Transverse colon (tissue), 4 donors: Measurements from ENCODE around the gene PSTK. TPM values are rescaled to one million over a fixed set of nuclear protein-coding genes. Genes with fewer than 3 reads are reported as not detected.

Experiments
- DNase-seq: peaks from one replicate; pipeline ENCODE4 v3.0.0-alpha.2; 2019
- H3K27ac ChIP-seq, 4 donors: fragments of 200-600 bp; sonication (generic); 2 replicates each; pipeline ENCODE4 v1.5.1; 2016 to 2018; ENCODE audit warnings: inconsistent platforms in 4 of 4
- H3K27me3 ChIP-seq: fragments of 200-600 bp; sonication (generic); 2 replicates; pipeline ENCODE4 v1.5.1; 2017; ENCODE audit warnings: inconsistent platforms
- H3K36me3 ChIP-seq, 4 donors: fragments of 200-600 bp; sonication (generic); 2 replicates each; pipeline ENCODE4 v1.5.1; 2017 to 2019; ENCODE audit warnings: inconsistent platforms in 4 of 4
- H3K4me1 ChIP-seq, 4 donors: fragments of 200-600 bp; sonication (generic); 2 replicates each; pipeline ENCODE4 v1.5.1; 2017 to 2020; ENCODE audit warnings: inconsistent platforms in 4 of 4
- H3K4me3 ChIP-seq, 4 donors: fragments of 200-600 bp; sonication (generic); 1 replicate in 1 of 4; 2 replicates in 3 of 4; pipeline versions ENCODE4 v1.5.1 to v1.6.1; 2017 to 2019; ENCODE audit warnings: inconsistent platforms in 4 of 4
- H3K9me3 ChIP-seq, 2 donors: fragments of 200-600 bp; sonication (generic); 2 replicates each; pipeline ENCODE4 v1.5.1; 2017 to 2019; ENCODE audit warnings: inconsistent platforms in 2 of 2
- EP300 ChIP-seq: sonication (generic); formaldehyde crosslinking; IDR thresholded peaks from one replicate; pipeline ENCODE4 v1.6.1; 2017; ENCODE audit warnings: antibody characterized with exemption, low read depth
- POLR2A ChIP-seq: fragments of 450-650 bp; IDR thresholded peaks from one replicate; pipeline ENCODE4 v1.6.1; 2016; ENCODE audit warnings: antibody characterized with exemption, mild to moderate bottlenecking, moderate library complexity
- POLR2AphosphoS5 ChIP-seq, 3 donors: sonication (generic); formaldehyde crosslinking; IDR thresholded peaks; one replicate each; pipeline ENCODE4 v1.6.1; 2016; ENCODE audit warnings: antibody characterized with exemption in 3 of 3
- WGBS, 2 donors: methylation state at CpG; one replicate each; pipeline ENCODE4 v1.1.5; 2018; ENCODE audit warnings: low coverage in 1 of 2; 5-methylcytosine and 5-hydroxymethylcytosine counted together
- in situ Hi-C, 4 donors: fragments of 200-750 bp; cut with MboI; loops; one replicate each; pipeline versions ENCODE4 v1.15.0 to v1.15.1; 2017; ENCODE audit warnings: low sequenced_read_pairs in 3 of 4, low pct_ligation_motif_present in 1 of 4, low pct_unique_long_range_greater_than_20kb in 1 of 4
- intact Hi-C: fragments of 100-400 bp; cut with DNase I; formaldehyde crosslinking; loops from one replicate; pipeline ENCODE4 v1.15.1; 2023; ENCODE audit warnings: low total_unique reads
- total RNA-seq, 4 donors: library from RNA; depleted of rRNA; stranded (reverse); fragments of >200 nt; gene quantifications; one replicate each; pipeline ENCODE4 v1.1.0, GENCODE V29; 2016
- TF ChIP-seq, protein P1 (sequence below), 5 experiments: fragments of 200-600 bp in 3 of 5; fragments of 450-650 bp in 2 of 5; sonication (generic) in 3 of 5; IDR thresholded peaks; 1 replicate in 2 of 5; 2 replicates in 3 of 5; pipeline ENCODE4 v1.5.1; 2016 to 2017; ENCODE audit warnings: antibody characterized with exemption in 5 of 5, inconsistent platforms in 3 of 5, mild to moderate bottlenecking in 2 of 5, moderate library complexity in 1 of 5

Gene PSTK
- total RNA-seq, 4 donors from 2014 or later = 2.5 to 2.9 TPM; not detected in 2

DNA sequence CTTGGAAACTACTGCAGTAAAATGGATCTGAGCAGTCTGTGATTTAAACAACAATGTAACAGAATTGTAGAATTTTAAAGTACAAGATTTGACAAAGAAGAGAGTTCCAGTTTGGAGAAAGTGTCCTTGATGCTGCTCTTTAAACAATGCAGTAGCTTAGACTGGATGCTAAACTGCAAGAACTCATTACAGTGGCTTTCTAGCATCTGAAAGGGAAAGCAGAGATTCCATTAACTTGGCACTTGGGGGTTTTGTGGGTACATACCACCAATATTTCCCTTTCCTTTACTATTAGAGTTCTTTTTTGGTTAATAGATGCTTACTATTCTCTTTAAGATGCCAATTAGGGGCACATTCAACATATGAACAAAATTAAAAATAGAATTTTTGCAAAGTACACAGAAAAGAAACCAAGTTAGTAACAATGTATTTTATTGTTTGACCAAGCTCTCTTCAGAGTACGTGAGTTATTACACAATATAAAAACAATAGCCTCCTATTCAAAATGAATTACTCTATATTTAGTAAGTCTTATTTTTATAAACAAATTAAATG, 11.9 kb downstream of the PSTK start:
- in situ Hi-C loops = no loop called here
- Histone ChIP-seq H3K9me3 (no peaks in the 10 kb centered on the region), H3K4me3 (no peak overlapping the region), H3K36me3 (peaks cover 0 to 22% (median 10%) of the 10 kb centered on the region in 4 donors), H3K27me3 (no peaks in the 10 kb centered on the region), H3K4me1 (no peaks in the 10 kb centered on the region), H3K27ac (no peak overlapping the region)
- no peak for DNase-seq
- TF ChIP-seq, protein P1, sequence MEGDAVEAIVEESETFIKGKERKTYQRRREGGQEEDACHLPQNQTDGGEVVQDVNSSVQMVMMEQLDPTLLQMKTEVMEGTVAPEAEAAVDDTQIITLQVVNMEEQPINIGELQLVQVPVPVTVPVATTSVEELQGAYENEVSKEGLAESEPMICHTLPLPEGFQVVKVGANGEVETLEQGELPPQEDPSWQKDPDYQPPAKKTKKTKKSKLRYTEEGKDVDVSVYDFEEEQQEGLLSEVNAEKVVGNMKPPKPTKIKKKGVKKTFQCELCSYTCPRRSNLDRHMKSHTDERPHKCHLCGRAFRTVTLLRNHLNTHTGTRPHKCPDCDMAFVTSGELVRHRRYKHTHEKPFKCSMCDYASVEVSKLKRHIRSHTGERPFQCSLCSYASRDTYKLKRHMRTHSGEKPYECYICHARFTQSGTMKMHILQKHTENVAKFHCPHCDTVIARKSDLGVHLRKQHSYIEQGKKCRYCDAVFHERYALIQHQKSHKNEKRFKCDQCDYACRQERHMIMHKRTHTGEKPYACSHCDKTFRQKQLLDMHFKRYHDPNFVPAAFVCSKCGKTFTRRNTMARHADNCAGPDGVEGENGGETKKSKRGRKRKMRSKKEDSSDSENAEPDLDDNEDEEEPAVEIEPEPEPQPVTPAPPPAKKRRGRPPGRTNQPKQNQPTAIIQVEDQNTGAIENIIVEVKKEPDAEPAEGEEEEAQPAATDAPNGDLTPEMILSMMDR (IDR thresholded peaks at IDR 0.05) = no peak
- no peak for TF ChIP-seq POLR2AphosphoS5 (IDR thresholded peaks at IDR 0.05)
- TF ChIP-seq POLR2A = no peak
- no peak for TF ChIP-seq EP300
- intact Hi-C loops = no loop called here
- WGBS, 2 donors = 45 to 81% methylated on average over 1 of the region's 1 CpG

- no peak overlapping the region for H3K27ac ChIP-seq
- no peak overlapping the region for H3K4me3 ChIP-seq
- peaks cover 0 to 4% (median 2%) of the 10 kb centered on the region in 4 donors for H3K4me1 ChIP-seq
- 92 to 100% methylated on average over 2 to 6 of the region's 6 CpGs for WGBS, 2 donors
- no peak for DNase-seq
- H3K27me3 ChIP-seq = no peaks in the 10 kb centered on the region
- TF ChIP-seq, protein P1 (IDR thresholded peaks at IDR 0.05) = no peak
- TF ChIP-seq EP300 (no peak), POLR2A (no peak), POLR2AphosphoS5 (IDR thresholded peaks at IDR 0.05) (no peak)
- in situ Hi-C loops = no loop called here
- no peaks in the 10 kb centered on the region for H3K9me3 ChIP-seq
- intact Hi-C loops = no loop called here
- H3K36me3 ChIP-seq = peaks cover 0 to 24% (median 10%) of the 10 kb centered on the region in 4 donors
Measured at GRCh38 chr10:122993797-122994336, 13.7 kb downstream of the PSTK start.

GRCh38 chr10:122995936-122996335, 15.7 kb downstream of the PSTK start:
- Histone ChIP-seq H3K36me3 (peaks cover 0 to 24% (median 10%) of the 10 kb centered on the region in 4 donors), H3K27ac (no peak overlapping the region), H3K27me3 (no peaks in the 10 kb centered on the region), H3K4me3 (no peak overlapping the region), H3K4me1 (peaks cover 0 to 17% (median 13%) of the 10 kb centered on the region in 4 donors), H3K9me3 (no peaks in the 10 kb centered on the region)
- in situ Hi-C loops (no loop called here), intact Hi-C loops (no loop called here)
- TF ChIP-seq POLR2A = no peak
- TF ChIP-seq, protein P1 (IDR thresholded peaks at IDR 0.05) = no peak
- TF ChIP-seq POLR2AphosphoS5 (IDR thresholded peaks at IDR 0.05) = no peak
- TF ChIP-seq EP300 = no peak
- WGBS, 2 donors = 78 to 88% methylated on average over 4 of the region's 4 CpGs
- DNase-seq = no peak

DNA sequence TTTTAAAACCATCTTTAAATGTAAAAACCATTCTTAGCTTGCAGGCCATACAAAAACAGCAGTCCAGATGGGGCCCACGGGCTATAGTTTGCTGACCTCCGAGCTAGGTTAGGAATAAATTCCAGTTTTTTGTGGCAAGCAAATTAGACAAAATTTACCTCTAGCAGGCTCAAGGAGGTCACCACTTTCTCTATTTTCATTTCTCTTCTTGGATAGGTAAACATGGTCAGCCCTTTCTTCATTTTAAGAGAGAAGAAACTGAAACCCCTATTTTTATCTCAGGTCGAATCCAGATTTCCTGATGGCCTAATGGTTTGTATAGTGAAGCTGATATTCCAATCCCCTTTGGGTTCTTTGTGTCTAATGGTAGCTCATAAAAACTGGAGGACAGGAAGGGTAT, 17.7 kb downstream of the PSTK start:
- no peak for TF ChIP-seq EP300
- no peak for TF ChIP-seq POLR2A
- TF ChIP-seq, protein P1 (IDR thresholded peaks at IDR 0.05) = no peak
- no peak for TF ChIP-seq POLR2AphosphoS5 (IDR thresholded peaks at IDR 0.05)
- Histone ChIP-seq H3K4me1 (peaks cover 0 to 17% (median 13%) of the 10 kb centered on the region in 4 donors), H3K36me3 (peaks cover 0 to 19% (median 9%) of the 10 kb centered on the region in 4 donors), H3K4me3 (no peak overlapping the region), H3K9me3 (no peaks in the 10 kb centered on the region), H3K27ac (no peak overlapping the region), H3K27me3 (no peaks in the 10 kb centered on the region)
- intact Hi-C loops = no loop called here
- 80 to 88% methylated on average over 3 of the region's 3 CpGs for WGBS, 2 donors
- in situ Hi-C loops = no loop called here
- no peak for DNase-seq
